Measurements from ENCODE around the gene SPHK2.
"Not testable (repeated sequence)": the region's sequence is repeated elsewhere in the genome, so short reads cannot be mapped to it uniquely, and the experiment has no call there.

The SPHK2 gene

GRCh38 chr19:48678201-48678600, 58.9 kb downstream of the SPHK2 start:
- Histone ChIP-seq H3K9me3 (ENCODE audit: insufficient read depth, low read length) (no peaks in the 10 kb centered on the region), H3K4me1 (ENCODE audit: low read length) (peaks cover 5% of the 10 kb centered on the region), H3K79me2 (ENCODE audit: low read length) (no peaks in the 10 kb centered on the region), H3K36me3 (replicated peaks; ENCODE audit: low read depth, low read length) (no peaks in the 10 kb centered on the region), H3K9ac (ENCODE audit: low read length) (no peak overlapping the region), H3K27me3 (ENCODE audit: low read depth, low read length) (no peaks in the 10 kb centered on the region), H4K20me1 (ENCODE audit: insufficient read depth, low read length) (no peaks in the 10 kb centered on the region), H3K4me3 (ENCODE audit: low read length) (no peak overlapping the region), H2AFZ (ENCODE audit: low read depth, low read length) (no peak overlapping the region), H3K27ac (ENCODE audit: low read length) (no peak overlapping the region), H3K4me2 (ENCODE audit: low read length) (no peak overlapping the region)
- TF ChIP-seq EZH2phosphoT487 (IDR thresholded peaks at IDR 0.05; ENCODE audit: low read depth): no peak
- TF ChIP-seq CTCF (IDR thresholded peaks at IDR 0.05; ENCODE audit: low read depth, low read length): no peak

DNA sequence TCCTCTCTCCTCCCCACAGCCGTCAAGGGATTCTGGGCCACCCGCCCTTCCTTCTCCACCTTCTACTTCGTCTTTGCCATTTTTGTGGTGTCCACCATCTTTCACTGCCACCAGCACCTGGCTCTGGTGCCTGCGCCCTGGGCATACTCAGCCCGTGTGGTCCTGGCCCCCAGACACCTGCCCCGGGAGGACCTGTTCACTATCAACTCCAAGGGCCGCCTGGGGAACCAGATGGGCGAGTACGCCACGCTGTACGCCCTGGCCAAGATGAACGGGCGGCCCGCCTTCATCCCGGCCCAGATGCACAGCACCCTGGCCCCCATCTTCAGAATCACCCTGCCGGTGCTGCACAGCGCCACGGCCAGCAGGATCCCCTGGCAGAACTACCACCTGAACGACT, 60.7 kb downstream of the SPHK2 start:
- H3K79me2 ChIP-seq (ENCODE audit: low read length); H3K4me1 ChIP-seq (ENCODE audit: low read length); H3K9me3 ChIP-seq (ENCODE audit: insufficient read depth, low read length); H4K20me1 ChIP-seq (ENCODE audit: insufficient read depth, low read length); H3K4me3 ChIP-seq (ENCODE audit: low read length); H3K36me3 ChIP-seq (replicated peaks; ENCODE audit: low read depth, low read length); H3K4me2 ChIP-seq (ENCODE audit: low read length); H3K27ac ChIP-seq (ENCODE audit: low read length); H3K27me3 ChIP-seq (ENCODE audit: low read depth, low read length); H3K9ac ChIP-seq (ENCODE audit: low read length); H2AFZ ChIP-seq (ENCODE audit: low read depth, low read length): not testable (repeated sequence)
